GM20000 (cell line): ENCODE measurements around the gene FAM53A.

Source experiments
- DNase-seq: peaks from one replicate; pipeline ENCODE4 v3.0.0; 2012; ENCODE audit warnings: low spot score
- CTCF ChIP-seq: IDR thresholded peaks from 2 replicates; pipeline ENCODE4 v1.5.1; 2012; ENCODE audit warnings: mild to moderate bottlenecking, control low read depth; ENCODE audit errors: extremely low read depth, missing control alignments

Gene FAM53A

GRCh38 chr4:1683736-1684505 lies at the start of gene FAM53A:
Gene FAM53A (minus strand): TSS chr4:1684313. CDS start chr4:1668741, 15,572 bp downstream.
- TF ChIP-seq CTCF, result no peak
- peak; percentile 99 for DNase-seq

GRCh38 chr4:1732911-1733310 lies 48.8 kb upstream of the FAM53A start:
- no peak for TF ChIP-seq CTCF
- DNase-seq, result no peak

DNA sequence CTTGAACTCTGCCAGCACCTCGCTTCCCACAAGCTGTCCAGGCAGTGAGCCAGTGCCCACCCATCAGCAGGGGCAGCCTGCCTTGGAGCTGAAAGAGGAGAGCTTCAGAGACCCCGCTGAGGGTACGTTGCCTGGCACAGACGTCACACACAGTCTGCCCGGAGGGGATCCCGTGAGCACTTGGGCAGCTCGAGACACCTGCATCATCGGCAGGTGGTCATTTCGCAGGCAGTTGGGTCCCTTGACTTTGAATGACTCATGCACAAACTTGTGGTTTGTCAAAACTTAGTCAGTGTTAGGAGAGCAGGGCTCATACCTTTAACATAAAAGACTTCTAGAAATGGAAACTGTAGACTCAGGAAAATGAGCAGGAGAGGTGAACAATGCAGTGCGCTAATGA lies 47.1 kb upstream of the FAM53A start:
- TF ChIP-seq CTCF, result no peak
- no peak for DNase-seq

DNA sequence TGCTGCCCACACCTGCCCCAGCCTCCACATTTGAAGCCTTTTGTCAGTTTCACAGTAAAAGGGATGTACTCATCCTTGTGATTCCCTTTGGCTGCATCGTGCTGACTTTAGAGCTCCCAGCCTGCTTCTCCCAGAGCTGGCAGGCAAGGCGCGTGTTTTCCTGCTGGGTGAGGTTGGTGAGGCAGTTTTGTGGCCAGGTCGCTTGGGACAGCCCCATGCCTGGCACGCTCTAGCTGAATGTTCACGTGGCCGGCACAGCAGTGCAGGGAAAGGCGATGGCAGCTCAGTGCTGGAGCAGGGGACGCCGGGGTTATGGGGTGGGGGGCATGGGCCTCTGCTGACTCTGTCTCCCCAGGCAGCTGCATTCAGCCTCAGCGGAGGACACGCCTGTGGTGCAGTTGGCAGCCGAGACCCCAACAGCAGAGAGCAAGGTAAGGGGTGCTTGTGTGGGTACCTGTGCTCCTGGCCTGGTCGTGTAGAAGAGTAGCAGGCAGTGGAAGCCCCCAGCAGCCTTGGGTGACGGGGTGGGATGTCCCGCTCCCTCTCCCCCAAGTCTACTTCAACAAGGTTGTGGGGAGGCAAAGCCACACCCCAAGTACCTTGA lies 46.5 kb upstream of the FAM53A start:
- no peak for DNase-seq

DNA sequence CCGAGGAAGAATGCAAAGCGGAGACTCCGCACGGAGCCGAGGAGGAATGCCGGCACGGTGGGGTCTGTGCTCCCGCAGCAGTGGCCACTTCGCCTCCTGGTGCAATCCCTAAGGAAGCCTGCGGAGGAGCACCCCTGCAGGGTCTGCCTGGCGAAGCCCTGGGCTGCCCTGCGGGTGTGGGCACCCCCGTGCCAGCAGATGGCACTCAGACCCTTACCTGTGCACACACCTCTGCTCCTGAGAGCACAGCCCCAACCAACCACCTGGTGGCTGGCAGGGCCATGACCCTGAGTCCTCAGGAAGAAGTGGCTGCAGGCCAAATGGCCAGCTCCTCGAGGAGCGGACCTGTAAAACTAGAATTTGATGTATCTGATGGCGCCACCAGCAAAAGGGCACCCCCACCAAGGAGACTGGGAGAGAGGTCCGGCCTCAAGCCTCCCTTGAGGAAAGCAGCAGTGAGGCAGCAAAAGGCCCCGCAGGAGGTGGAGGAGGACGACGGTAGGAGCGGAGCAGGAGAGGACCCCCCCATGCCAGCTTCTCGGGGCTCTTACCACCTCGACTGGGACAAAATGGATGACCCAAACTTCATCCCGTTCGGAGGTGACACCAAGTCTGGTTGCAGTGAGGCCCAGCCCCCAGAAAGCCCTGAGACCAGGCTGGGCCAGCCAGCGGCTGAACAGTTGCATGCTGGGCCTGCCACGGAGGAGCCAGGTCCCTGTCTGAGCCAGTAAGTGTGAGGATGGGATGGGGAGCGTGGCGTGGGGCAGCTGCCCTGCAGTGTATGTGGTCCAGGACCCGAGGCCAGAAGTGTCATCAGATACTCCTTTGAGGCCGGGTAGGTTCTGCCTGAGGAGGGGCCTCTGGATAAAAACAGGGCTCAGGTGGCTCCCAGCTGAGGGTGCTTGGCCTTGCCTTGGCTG lies 44.2 kb upstream of the FAM53A start:
- TF ChIP-seq CTCF, result no peak
- no peak for DNase-seq

More for the DNA sequence above, 46.5 kb upstream of the FAM53A start:
- no peak for TF ChIP-seq CTCF

DNA sequence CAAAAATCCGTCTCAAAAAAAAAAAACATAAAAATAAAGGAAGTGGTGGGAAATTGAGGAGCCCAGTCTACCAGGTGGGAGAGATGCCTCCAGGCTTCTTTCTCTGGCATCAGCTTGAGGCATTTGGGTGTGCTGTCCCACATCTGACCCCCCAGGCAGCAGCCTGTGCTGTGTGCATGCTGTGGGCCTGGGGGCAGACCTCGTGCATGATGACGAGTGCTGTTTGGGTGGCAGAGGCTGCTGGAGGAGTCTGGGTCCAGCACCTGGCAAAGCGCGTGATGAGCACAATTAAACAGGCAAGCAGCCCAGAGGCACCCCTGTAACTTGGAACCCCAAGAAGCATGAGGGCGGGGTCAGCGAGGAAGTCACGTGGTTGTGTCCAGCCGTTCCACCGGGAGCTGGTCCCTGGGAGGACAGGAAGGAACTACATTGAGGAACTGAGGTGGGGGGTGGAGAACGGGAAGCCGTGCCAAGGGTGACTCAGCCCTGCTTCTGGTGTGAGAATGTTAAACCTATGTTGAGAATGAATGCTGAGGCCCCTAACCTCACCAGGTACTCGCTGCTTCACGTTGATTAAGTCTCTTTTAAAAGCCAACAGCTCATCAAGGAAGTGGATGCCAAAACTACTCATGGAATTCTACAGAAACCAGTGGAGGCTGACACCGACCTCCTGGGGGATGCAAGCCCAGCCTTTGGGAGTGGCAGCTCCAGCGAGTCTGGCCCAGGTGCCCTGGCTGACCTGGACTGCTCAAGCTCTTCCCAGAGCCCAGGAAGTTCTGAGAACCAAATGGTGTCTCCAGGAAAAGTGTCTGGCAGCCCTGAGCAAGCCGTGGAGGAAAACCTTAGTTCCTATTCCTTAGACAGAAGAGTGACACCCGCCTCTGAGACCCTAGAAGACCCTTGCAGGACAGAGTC lies 43.3 kb upstream of the FAM53A start:
- DNase-seq, result no peak
- no peak for TF ChIP-seq CTCF
